Measurements from ENCODE around the gene SLC23A2.
A peak's percentile ranks its signal among the peaks of the same experiment; 100 is the strongest.
"Not testable (repeated sequence)": the region's sequence is repeated elsewhere in the genome, so short reads cannot be mapped to it uniquely, and the experiment has no call there.

SLC23A2 gene

DNA sequence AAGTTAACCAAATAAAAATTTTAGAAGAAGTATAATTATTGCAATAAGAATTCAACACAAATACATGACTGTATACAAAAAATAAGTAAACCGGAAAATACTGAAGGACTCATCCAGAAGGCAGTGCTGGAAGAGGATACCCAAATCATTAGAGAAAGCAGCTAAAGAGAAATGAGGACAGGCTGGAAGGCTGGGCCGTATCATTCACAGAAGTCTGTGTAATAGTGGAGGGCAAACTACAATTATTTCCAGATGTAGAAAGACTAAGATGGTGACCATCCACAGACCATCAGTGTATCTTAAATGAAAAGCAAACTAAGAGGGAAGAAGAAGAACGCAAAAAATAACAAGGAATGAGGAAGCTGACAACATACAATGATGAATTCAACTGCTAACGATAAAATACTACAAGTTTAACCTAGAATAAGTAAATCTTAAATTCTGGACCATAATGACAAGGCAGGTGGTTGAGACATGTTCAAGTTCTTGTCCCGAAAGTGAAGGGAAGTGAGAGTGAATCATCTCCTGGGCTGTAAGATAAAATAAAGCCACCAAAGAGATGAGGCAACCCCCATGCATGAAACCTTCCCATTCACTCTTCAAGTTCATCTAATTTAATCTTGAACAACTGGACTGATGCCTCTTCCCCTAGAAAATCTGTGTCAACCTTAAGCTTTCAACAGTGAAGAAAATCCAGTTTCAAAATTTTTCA is 71.5 kb downstream of the SLC23A2 start:
- no peak for DNase-seq (ENCODE audit: low read depth)
- TF ChIP-seq, protein P1, sequence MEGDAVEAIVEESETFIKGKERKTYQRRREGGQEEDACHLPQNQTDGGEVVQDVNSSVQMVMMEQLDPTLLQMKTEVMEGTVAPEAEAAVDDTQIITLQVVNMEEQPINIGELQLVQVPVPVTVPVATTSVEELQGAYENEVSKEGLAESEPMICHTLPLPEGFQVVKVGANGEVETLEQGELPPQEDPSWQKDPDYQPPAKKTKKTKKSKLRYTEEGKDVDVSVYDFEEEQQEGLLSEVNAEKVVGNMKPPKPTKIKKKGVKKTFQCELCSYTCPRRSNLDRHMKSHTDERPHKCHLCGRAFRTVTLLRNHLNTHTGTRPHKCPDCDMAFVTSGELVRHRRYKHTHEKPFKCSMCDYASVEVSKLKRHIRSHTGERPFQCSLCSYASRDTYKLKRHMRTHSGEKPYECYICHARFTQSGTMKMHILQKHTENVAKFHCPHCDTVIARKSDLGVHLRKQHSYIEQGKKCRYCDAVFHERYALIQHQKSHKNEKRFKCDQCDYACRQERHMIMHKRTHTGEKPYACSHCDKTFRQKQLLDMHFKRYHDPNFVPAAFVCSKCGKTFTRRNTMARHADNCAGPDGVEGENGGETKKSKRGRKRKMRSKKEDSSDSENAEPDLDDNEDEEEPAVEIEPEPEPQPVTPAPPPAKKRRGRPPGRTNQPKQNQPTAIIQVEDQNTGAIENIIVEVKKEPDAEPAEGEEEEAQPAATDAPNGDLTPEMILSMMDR (conservative IDR thresholded peaks at IDR 0.05; ENCODE audit: low read depth, low read length) = no peak
- no peak overlapping the region for H3K4me3 ChIP-seq (ENCODE audit: low read length)

DNA sequence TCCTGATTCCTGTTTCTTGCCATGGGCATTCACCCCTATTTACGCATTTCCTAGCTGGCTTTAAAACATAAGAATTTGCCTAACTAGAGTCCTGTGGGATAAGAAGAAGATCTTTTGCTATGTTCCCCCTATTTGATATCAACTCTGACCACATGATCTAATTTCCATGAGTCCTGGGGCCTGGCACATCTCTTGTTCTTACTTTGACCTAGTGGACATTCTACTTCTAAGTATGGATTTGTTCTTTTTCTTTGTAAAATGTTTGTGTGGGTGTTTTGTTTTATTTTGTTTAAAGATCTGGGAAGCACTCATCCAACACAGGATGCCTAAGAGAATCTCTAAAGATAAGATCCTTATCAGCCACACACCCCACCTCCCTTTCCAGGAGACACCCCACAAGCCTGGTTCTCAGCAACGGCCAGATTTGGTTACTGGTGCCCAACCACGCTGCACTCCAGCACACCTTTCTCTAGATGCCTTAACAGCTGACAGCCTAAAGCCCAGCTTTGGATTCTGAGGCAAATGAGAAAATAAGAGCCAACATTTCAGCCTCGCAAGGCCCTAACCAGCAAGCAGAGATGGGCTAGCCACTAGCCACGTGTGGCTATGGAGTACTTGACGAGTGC is 74.7 kb downstream of the SLC23A2 start:
- no peak overlapping the region for H3K4me3 ChIP-seq (ENCODE audit: low read length)
- TF ChIP-seq, protein P1 (conservative IDR thresholded peaks at IDR 0.05; ENCODE audit: low read depth, low read length) = no peak
- DNase-seq (ENCODE audit: low read depth) = no peak

DNA sequence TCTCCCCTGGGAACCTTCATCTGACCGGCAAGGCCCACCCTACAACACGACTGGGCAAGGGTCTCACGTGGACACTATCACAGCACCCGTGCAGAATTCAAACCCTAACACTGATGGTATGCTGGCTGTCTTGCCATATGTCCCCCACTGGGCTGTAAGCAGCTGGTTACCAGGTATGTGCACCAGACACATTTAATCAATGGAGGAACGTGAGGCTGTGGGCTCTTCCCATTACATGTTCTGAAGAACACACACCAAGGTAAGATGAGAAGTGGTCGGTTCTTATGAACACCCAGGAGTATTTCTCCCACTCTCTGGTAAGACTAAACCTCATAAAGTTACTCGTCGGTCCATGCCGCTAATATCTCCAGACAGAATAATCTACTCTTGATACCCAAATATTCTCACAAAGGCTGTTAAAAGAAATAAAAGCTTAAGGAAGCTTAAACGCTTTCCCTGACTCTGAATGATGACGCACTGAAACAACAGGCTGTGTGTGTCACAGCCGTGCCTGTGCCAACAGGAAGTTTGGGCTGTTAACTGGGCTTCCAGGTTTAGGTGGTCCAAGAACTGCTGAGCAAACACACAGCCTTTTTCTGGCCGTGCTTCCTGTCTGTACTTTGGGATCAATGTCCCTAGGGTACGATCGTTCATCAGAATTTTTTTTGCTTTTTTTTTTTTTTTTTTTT is 75.3 kb downstream of the SLC23A2 start:
- DNase-seq (ENCODE audit: low read depth) = peak; percentile 90
- peak overlapping the region; percentile 18 for H3K4me3 ChIP-seq (ENCODE audit: low read length)
- TF ChIP-seq, protein P1 (conservative IDR thresholded peaks at IDR 0.05; ENCODE audit: low read depth, low read length) = no peak

DNA sequence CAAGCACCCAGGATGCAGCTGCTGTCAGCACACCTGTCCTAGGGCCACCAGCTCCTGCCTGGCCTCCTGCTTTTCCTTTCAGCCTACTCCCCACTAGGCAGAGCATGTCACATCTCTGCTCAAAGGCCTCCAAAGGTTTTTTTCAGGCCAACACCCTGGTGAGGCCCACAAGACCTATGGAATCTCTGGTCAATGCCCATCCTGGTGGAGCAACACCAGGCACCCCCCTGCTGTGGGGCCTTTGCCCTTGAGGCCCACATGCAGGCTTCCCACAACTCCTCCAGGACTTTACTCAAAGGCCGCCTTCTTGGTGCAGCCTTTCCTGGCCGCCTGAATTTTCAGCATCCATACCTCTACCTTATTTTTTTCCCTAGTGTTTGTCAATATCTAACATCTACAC is 76.9 kb downstream of the SLC23A2 start:
- no peak overlapping the region for H3K4me3 ChIP-seq (ENCODE audit: low read length)
- TF ChIP-seq, protein P1 (conservative IDR thresholded peaks at IDR 0.05; ENCODE audit: low read depth, low read length) = no peak
- DNase-seq (ENCODE audit: low read depth) = no peak

DNA sequence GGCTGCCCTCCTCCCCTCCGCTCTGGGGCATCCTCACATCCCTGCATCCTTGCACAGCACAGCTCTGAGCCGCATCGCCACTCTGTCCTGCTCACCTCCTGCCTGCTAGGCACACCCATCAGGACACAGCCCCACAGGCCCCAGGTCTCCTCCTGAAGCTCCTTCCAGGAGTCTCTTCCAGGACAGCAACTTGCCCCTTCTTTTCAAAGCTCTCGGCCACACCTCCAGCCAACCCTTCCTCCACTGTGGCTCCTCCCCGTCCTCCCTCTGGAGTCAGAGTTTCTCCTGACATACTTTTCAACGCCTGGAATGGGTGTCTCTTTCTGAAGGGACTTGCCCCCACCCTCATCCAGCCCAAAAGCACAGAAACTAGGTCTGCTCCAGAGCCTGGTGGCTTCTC is 77.3 kb downstream of the SLC23A2 start:
- DNase-seq (ENCODE audit: low read depth) = no peak
- TF ChIP-seq, protein P1 (conservative IDR thresholded peaks at IDR 0.05; ENCODE audit: low read depth, low read length) = no peak
- H3K4me3 ChIP-seq (ENCODE audit: low read length) = no peak overlapping the region

DNA sequence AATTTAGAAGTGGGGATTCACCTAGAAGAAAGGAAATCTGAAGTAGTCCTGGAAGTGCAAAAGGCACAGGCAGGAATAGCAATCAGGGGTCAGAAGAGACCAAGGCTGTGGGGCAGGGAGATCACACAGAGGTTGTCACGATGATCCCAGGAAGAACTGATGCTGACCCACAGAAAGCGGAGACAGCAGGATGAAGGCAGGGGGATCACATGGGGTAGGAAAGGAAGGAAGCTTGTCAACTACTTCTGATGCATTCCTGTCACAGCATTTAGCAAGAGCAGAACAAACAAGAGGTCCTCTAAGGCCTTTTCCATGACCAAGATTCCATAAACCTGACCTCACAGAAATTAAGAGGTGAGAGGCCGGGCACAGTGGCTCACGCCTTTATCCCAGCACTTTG is 79.1 kb downstream of the SLC23A2 start:
- no peak for DNase-seq (ENCODE audit: low read depth)
- H3K4me3 ChIP-seq (ENCODE audit: low read length) = no peak overlapping the region
- TF ChIP-seq, protein P1 (conservative IDR thresholded peaks at IDR 0.05; ENCODE audit: low read depth, low read length) = no peak

DNA sequence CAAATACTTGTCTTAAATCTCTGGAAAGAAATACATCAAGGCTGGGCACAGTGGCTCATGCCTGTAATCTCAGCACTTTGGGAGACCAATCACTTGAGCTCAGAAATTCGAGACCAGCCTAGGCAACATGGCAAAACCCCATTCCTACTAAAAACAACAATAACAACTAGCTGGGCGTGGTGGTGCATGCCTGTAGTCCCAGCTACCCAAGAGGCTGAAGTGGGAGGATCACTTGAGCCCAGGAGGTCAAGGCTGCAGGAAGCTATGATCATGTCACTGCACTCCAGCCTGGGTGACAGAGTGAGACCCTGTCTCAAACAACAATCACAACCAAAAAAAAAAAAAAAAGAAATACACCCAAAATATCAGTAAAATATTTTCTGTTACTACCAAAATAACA is 80.0 kb downstream of the SLC23A2 start:
- not testable (repeated sequence) for H3K4me3 ChIP-seq (ENCODE audit: low read length); DNase-seq (ENCODE audit: low read depth)
